MM.1S (cell line): ENCODE measurements around the gene IFNL2.

Experiments used
- DNase-seq: peaks from one replicate; pipeline ENCODE4 v3.0.0-alpha.2; 2015
- H2AFZ ChIP-seq: fragments of 300-600 bp; sonication (generic); 2 replicates; pipeline ENCODE4 v1.6.0; 2016; ENCODE audit warnings: antibody characterized with exemption, low read length
- H3F3A ChIP-seq: fragments of 300-600 bp; sonication (generic); 2 replicates; pipeline ENCODE4 v1.6.1; 2016; ENCODE audit warnings: mild to moderate bottlenecking, antibody characterized with exemption, low read length, moderate library complexity, mixed read lengths; ENCODE audit not compliant: insufficient read depth
- H3K27ac ChIP-seq: fragments of 300-600 bp; sonication (generic); 2 replicates; pipeline ENCODE4 v1.5.1; 2016; ENCODE audit warnings: mild to moderate bottlenecking, low read length
- H3K27me3 ChIP-seq: fragments of 300-600 bp; sonication (generic); replicated peaks from 2 replicates; pipeline ENCODE4 v1.6.0; 2016; ENCODE audit warnings: low read length; ENCODE audit not compliant: insufficient read depth
- H3K36me3 ChIP-seq: fragments of 300-600 bp; sonication (generic); replicated peaks from 2 replicates; pipeline ENCODE4 v1.6.1; 2016; ENCODE audit warnings: mild to moderate bottlenecking, low read length, mixed read lengths; ENCODE audit not compliant: insufficient read depth
- H3K4me1 ChIP-seq: fragments of 300-600 bp; sonication (generic); 2 replicates; pipeline ENCODE4 v1.6.1; 2016; ENCODE audit warnings: low read length, mixed read lengths
- H3K4me2 ChIP-seq: fragments of 300-600 bp; sonication (generic); 2 replicates; pipeline ENCODE4 v1.6.0; 2016; ENCODE audit warnings: low read depth, low read length
- H3K4me3 ChIP-seq: fragments of 300-600 bp; sonication (generic); 2 replicates; pipeline ENCODE4 v1.5.1; 2016; ENCODE audit warnings: low read length, mixed read lengths
- H3K79me2 ChIP-seq: fragments of 300-600 bp; sonication (generic); 2 replicates; pipeline ENCODE4 v1.6.1; 2016; ENCODE audit warnings: mixed run types, low read length, mixed read lengths
- H3K9ac ChIP-seq: fragments of 300-600 bp; sonication (generic); 2 replicates; pipeline ENCODE4 v1.6.1; 2016; ENCODE audit warnings: low read length, mixed read lengths
- H3K9me2 ChIP-seq: fragments of 300-600 bp; sonication (generic); replicated peaks from 2 replicates; pipeline ENCODE4 v1.6.1; 2016; ENCODE audit warnings: mild to moderate bottlenecking, low read length, mixed read lengths; ENCODE audit not compliant: insufficient read depth
- H3K9me3 ChIP-seq: fragments of 300-600 bp; sonication (generic); replicated peaks from 2 replicates; pipeline ENCODE4 v1.6.1; 2016; ENCODE audit warnings: mild to moderate bottlenecking, low read length, mixed read lengths; ENCODE audit not compliant: insufficient read depth
- H4K20me1 ChIP-seq: fragments of 300-600 bp; sonication (generic); 2 replicates; pipeline ENCODE4 v1.6.1; 2016; ENCODE audit warnings: mild to moderate bottlenecking, low read length, moderate library complexity, mixed read lengths; ENCODE audit not compliant: insufficient read depth
- EZH2 ChIP-seq: fragments of 300-600 bp; sonication (generic); optimal IDR thresholded peaks from 2 replicates; pipeline ENCODE3; 2017; ENCODE audit warnings: low read depth, mild to moderate bottlenecking, antibody characterized with exemption, low read length, mixed read lengths
- EZH2phosphoT487 ChIP-seq: fragments of 300-600 bp; sonication (generic); IDR thresholded peaks from 2 replicates; pipeline ENCODE4 v1.6.1; 2018; ENCODE audit warnings: antibody characterized with exemption, low read length
- TF ChIP-seq, protein P1 (sequence below): fragments of 300-600 bp; sonication (generic); IDR thresholded peaks from 2 replicates; pipeline ENCODE4 v1.5.1; 2016; ENCODE audit warnings: antibody characterized with exemption, low read length, mixed read lengths

Gene IFNL2

GRCh38 chr19:39310558-39311311 is 42.5 kb downstream of the IFNL2 start:
- H3K27me3 ChIP-seq = no peaks in the 10 kb centered on the region; the same call in 1 of the 2 replicates
- no peaks in the 10 kb centered on the region for H3K36me3 ChIP-seq
- H3K4me3 ChIP-seq = no peak overlapping the region
- no peak for TF ChIP-seq EZH2
- TF ChIP-seq, protein P1, sequence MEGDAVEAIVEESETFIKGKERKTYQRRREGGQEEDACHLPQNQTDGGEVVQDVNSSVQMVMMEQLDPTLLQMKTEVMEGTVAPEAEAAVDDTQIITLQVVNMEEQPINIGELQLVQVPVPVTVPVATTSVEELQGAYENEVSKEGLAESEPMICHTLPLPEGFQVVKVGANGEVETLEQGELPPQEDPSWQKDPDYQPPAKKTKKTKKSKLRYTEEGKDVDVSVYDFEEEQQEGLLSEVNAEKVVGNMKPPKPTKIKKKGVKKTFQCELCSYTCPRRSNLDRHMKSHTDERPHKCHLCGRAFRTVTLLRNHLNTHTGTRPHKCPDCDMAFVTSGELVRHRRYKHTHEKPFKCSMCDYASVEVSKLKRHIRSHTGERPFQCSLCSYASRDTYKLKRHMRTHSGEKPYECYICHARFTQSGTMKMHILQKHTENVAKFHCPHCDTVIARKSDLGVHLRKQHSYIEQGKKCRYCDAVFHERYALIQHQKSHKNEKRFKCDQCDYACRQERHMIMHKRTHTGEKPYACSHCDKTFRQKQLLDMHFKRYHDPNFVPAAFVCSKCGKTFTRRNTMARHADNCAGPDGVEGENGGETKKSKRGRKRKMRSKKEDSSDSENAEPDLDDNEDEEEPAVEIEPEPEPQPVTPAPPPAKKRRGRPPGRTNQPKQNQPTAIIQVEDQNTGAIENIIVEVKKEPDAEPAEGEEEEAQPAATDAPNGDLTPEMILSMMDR = no peak
- TF ChIP-seq EZH2phosphoT487 = no peak
- DNase-seq = no peak
- no peaks in the 10 kb centered on the region for H3K79me2 ChIP-seq
- no peaks in the 10 kb centered on the region for H3K9me3 ChIP-seq
- no peaks in the 10 kb centered on the region for H3K9me2 ChIP-seq
- H3K4me2 ChIP-seq = no peak overlapping the region
- no peaks in the 10 kb centered on the region for H3F3A ChIP-seq
- H3K27ac ChIP-seq = no peak overlapping the region
- no peaks in the 10 kb centered on the region for H4K20me1 ChIP-seq
- H2AFZ ChIP-seq = no peak overlapping the region
- no peak overlapping the region for H3K9ac ChIP-seq
- no peaks in the 10 kb centered on the region for H3K4me1 ChIP-seq

DNA sequence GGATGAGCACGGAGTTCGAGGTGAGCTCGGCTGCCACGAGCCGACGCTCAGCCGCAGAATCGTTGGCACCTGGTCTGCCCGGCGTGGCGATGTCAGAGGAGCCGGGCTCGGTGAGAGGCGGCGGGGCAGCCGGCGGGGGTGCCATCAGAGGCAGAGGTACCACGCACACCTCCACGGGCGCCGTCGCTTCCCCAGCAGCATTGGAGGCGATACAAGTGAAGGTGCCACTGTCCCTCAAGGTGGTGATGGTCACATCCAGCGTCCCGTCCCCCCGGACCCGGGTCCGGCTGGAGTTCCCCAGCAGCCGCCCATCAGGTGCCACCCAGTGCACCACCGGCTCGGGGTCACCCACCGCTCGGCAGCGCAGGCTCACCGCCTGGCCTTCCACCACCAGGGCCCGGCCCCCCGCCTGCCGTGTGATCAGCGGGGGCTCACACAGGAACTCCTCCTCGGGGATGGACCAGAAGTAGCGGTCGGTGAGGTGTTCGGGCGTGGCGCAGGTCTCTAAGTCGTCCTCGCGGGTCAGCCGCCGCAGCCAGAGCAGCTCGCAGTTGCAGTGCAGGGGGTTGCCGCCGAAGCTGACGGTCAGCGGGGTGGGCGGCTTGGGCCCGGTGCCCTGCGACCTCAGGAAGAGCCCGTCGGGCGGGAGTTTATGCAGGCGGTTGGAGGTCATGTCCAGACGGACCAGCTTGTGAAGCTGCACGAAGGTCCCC is 46.0 kb downstream of the IFNL2 start:
- no peaks in the 10 kb centered on the region for H3K9me3 ChIP-seq
- no peak overlapping the region for H3K4me3 ChIP-seq
- H2AFZ ChIP-seq = no peak overlapping the region
- no peak for DNase-seq
- no peak overlapping the region for H3K4me2 ChIP-seq
- no peaks in the 10 kb centered on the region for H3F3A ChIP-seq
- H4K20me1 ChIP-seq = no peaks in the 10 kb centered on the region
- H3K36me3 ChIP-seq = no peaks in the 10 kb centered on the region
- no peak overlapping the region for H3K9ac ChIP-seq
- H3K27me3 ChIP-seq = no peaks in the 10 kb centered on the region
- H3K9me2 ChIP-seq = no peaks in the 10 kb centered on the region
- H3K79me2 ChIP-seq = no peaks in the 10 kb centered on the region
- TF ChIP-seq EZH2 = no peak
- no peaks in the 10 kb centered on the region for H3K4me1 ChIP-seq
- H3K27ac ChIP-seq = no peak overlapping the region

DNA sequence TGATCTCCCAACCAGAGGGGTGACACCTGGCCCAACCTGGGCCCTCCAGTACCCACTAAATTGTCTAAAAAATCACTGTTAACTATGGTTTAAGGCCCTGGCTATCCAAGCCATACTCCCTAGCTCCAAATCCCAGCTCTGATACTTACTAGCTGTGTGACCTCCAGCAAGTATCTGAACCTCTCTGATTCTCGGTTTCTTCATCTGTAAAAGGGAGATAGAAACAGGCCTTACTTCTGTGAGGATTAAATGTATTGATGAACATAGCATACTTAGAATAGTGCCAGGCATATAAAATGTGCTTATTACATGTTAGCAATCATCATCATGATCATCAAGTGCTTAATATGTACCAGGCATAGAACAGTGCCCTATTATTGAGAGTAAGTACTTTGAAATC is 47.7 kb downstream of the IFNL2 start:
- no peaks in the 10 kb centered on the region for H3K79me2 ChIP-seq
- TF ChIP-seq EZH2 = no peak
- H3K9ac ChIP-seq = no peak overlapping the region
- no peak for DNase-seq
- no peak overlapping the region for H3K4me2 ChIP-seq
- no peaks in the 10 kb centered on the region for H3K9me2 ChIP-seq
- no peaks in the 10 kb centered on the region for H3K9me3 ChIP-seq
- H3K27ac ChIP-seq = no peak overlapping the region
- no peak overlapping the region for H3K4me3 ChIP-seq
- H3K36me3 ChIP-seq = no peaks in the 10 kb centered on the region
- H3F3A ChIP-seq = no peaks in the 10 kb centered on the region
- no peak overlapping the region for H2AFZ ChIP-seq
- no peaks in the 10 kb centered on the region for H3K27me3 ChIP-seq
- H3K4me1 ChIP-seq = no peaks in the 10 kb centered on the region
- no peaks in the 10 kb centered on the region for H4K20me1 ChIP-seq

DNA sequence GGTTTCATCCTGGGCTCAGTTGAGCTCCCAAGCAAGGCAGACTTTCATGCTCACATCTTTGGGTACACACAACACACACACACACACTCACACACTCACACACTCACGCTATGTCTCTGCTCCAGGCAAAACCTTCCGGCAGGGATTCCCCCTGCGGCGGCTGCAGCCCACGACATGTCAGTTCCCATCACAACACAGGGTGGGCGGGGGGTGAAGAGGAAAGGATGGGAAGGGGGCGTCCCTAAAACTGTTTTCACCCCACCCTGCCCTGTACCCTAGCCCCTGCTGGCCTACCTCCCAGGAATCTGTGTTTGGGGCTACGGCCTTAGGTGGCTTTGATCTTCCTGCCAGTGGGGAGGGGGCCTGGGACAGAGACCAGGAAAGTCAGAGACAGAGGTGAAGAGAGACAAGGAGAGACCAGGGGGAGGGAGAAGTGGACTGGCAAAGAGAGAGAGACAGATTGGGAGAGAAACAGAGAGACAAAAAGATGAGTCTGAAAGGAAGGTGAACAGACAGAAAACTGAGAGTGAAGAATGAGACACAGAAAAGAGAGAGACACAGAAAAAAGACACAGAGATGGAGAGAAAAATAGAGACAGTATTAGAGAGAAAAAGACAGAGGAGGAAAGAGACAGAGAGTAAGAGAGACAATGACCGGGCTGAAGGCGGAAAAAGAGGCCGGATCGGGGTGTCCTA is 48.6 kb downstream of the IFNL2 start:
- H3K9ac ChIP-seq = no peak overlapping the region
- no peaks in the 10 kb centered on the region for H3K9me2 ChIP-seq
- no peak overlapping the region for H3K27ac ChIP-seq
- H4K20me1 ChIP-seq = no peaks in the 10 kb centered on the region
- H2AFZ ChIP-seq = no peak overlapping the region
- H3K79me2 ChIP-seq = no peaks in the 10 kb centered on the region
- no peaks in the 10 kb centered on the region for H3F3A ChIP-seq
- H3K27me3 ChIP-seq = no peaks in the 10 kb centered on the region
- H3K4me2 ChIP-seq = no peak overlapping the region
- TF ChIP-seq EZH2 (no peak), EZH2phosphoT487 (no peak)
- TF ChIP-seq, protein P1 = no peak
- H3K4me1 ChIP-seq = no peaks in the 10 kb centered on the region
- DNase-seq = no peak
- H3K9me3 ChIP-seq = no peaks in the 10 kb centered on the region
- no peak overlapping the region for H3K4me3 ChIP-seq
- H3K36me3 ChIP-seq = no peaks in the 10 kb centered on the region
